ENCODE results near the gene DENND1C. TPM values are rescaled to one million over a fixed set of nuclear protein-coding genes. Genes with fewer than 3 reads are reported as not detected.

The DENND1C gene
- total RNA-seq, 4 donors from 2014 or later = 1.1 to 8.1 (median 2.5) TPM

- 69 to 71% methylated on average over 7 to 8 of the region's 8 CpGs for WGBS, 2 donors
- Histone ChIP-seq H3K4me3 (no peak overlapping the region), H3K27ac (no peak overlapping the region), H3K36me3 (no peaks in the 10 kb centered on the region), H3K4me1 (peaks cover 0 to 7% (median 2%) of the 10 kb centered on the region in 4 donors), H3K27me3 (peaks cover 0 to 26% of the 10 kb centered on the region in 2 donors), H3K9me3 (no peaks in the 10 kb centered on the region)
- no peak for DNase-seq (ENCODE audit: low spot score in 2 of 2)
- TF ChIP-seq POLR2A (IDR thresholded peaks at IDR 0.05) = no peak
- TF ChIP-seq CTCF (IDR thresholded peaks at IDR 0.05) = no peak
- no peak for TF ChIP-seq EP300 (IDR thresholded peaks at IDR 0.05)
These were observed 14.2 kb downstream of the DENND1C start for GRCh38 chr19:6467384-6467783.

DNA sequence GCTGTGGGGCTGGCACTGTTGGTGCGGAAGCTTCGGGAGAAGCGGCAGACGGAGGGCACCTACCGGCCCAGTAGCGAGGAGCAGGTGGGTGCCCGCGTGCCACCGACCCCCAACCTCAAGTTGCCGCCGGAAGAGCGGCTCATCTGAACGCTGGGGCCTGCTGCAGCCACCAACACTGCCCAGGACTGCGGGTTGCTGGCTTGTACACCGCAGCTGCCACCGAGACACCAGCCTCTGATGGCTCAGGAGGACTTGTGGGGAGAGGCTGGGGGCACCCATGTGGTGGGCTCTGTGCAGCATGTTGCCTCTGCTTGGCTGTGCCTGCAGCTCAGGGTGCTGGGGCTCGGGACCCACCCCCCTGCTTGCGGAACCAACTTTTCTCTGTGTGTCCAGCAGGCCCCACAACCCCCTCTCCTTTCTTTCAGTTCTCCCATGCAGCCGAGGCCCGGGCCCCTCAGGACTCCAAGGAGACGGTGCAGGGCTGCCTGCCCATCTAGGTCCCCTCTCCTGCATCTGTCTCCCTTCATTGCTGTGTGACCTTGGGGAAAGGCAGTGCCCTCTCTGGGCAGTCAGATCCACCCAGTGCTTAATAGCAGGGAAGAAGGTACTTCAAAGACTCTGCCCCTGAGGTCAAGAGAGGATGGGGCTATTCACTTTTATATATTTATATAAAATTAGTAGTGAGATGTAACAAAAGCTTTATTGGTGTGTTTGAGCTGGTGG lies 14.9 kb downstream of the DENND1C start:
- H3K4me1 ChIP-seq = peaks cover 0 to 7% (median 2%) of the 10 kb centered on the region in 4 donors
- TF ChIP-seq EP300 (IDR thresholded peaks at IDR 0.05) = no peak
- no peak for TF ChIP-seq CTCF (IDR thresholded peaks at IDR 0.05)
- TF ChIP-seq POLR2A (IDR thresholded peaks at IDR 0.05) = no peak
- peaks cover 0 to 26% of the 10 kb centered on the region in 2 donors for H3K27me3 ChIP-seq
- no peak for DNase-seq (ENCODE audit: low spot score in 2 of 2)
- no peak overlapping the region for H3K4me3 ChIP-seq
- no peaks in the 10 kb centered on the region for H3K9me3 ChIP-seq
- H3K36me3 ChIP-seq = no peaks in the 10 kb centered on the region
- no peak overlapping the region for H3K27ac ChIP-seq
- 61 to 77% methylated on average over 8 to 12 of the region's 21 CpGs for WGBS, 2 donors

- no peak overlapping the region for H3K4me3 ChIP-seq
- DNase-seq (ENCODE audit: low spot score in 2 of 2) = no peak
- H3K36me3 ChIP-seq = no peaks in the 10 kb centered on the region
- no peaks in the 10 kb centered on the region for H3K9me3 ChIP-seq
- peaks cover 0 to 26% of the 10 kb centered on the region in 2 donors for H3K27me3 ChIP-seq
- TF ChIP-seq CTCF (IDR thresholded peaks at IDR 0.05) (no peak), POLR2A (IDR thresholded peaks at IDR 0.05) (no peak), EP300 (IDR thresholded peaks at IDR 0.05) (no peak)
- H3K27ac ChIP-seq = no peak overlapping the region
- H3K4me1 ChIP-seq = peaks cover 0 to 10% (median 3%) of the 10 kb centered on the region in 4 donors
- 84 to 89% methylated on average over 8 of the region's 8 CpGs for WGBS, 2 donors
These were observed 15.9 kb downstream of the DENND1C start for GRCh38 chr19:6465663-6466062.

- Histone ChIP-seq H3K9me3 (no peaks in the 10 kb centered on the region), H3K27ac (no peak overlapping the region), H3K4me3 (peak overlapping the region in 1 of 4 donors; percentile 34), H3K27me3 (peaks cover 0 to 26% of the 10 kb centered on the region in 2 donors), H3K4me1 (peaks cover 0 to 12% (median 3%) of the 10 kb centered on the region in 4 donors), H3K36me3 (no peaks in the 10 kb centered on the region)
- DNase-seq (ENCODE audit: low spot score in 2 of 2) = no peak
- no peak for TF ChIP-seq POLR2A (IDR thresholded peaks at IDR 0.05)
- TF ChIP-seq EP300 (IDR thresholded peaks at IDR 0.05) = no peak
- 40 to 54% methylated on average over 9 of the region's 9 CpGs for WGBS, 2 donors
These were observed 16.6 kb downstream of the DENND1C start for GRCh38 chr19:6465006-6465405.

- WGBS, 2 donors = 3 to 4% methylated on average over 21 to 24 of the region's 65 CpGs
These were observed 17.3 kb downstream of the DENND1C start, which contains the start of gene CRB3 for GRCh38 chr19:6464070-6464873. CRB3 (plus strand) TSS chr19:6464271; CDS start chr19:6464702, 431 bp downstream.

More at GRCh38 chr19:6464070-6464873, 17.3 kb downstream of the DENND1C start, which contains the start of gene CRB3:
- no peak for DNase-seq (ENCODE audit: low spot score in 2 of 2)
- no peaks in the 10 kb centered on the region for H3K9me3 ChIP-seq
- H3K36me3 ChIP-seq = no peaks in the 10 kb centered on the region
- peak within 1 kb of the TSS in 1 of 4 donors; percentile 34 for H3K4me3 ChIP-seq
- peaks cover 0 to 17% (median 3%) of the 10 kb centered on the region in 4 donors for H3K4me1 ChIP-seq
- H3K27me3 ChIP-seq = peaks cover 0 to 26% of the 10 kb centered on the region in 2 donors
- TF ChIP-seq EP300 (IDR thresholded peaks at IDR 0.05) (no peak), CTCF (IDR thresholded peaks at IDR 0.05) (no peak), POLR2A (IDR thresholded peaks at IDR 0.05) (no peak)
- H3K27ac ChIP-seq = peak within 1 kb of the TSS in 1 of 4 donors; percentile 76
